ENCODE data around the gene EFCAB11.

GRCh38 chr14:89797148-89797547, 157.4 kb downstream of the EFCAB11 start:
- TF ChIP-seq CTCF (IDR thresholded peaks at IDR 0.05; ENCODE audit: poor library complexity) = no peak
- TF ChIP-seq EZH2 (IDR thresholded peaks at IDR 0.05; ENCODE audit: borderline replicate concordance) = no peak
- TF ChIP-seq EZH2phosphoT487 (IDR thresholded peaks at IDR 0.05; ENCODE audit: low read depth, severe bottlenecking, unreplicated experiment) = no peak

All from hepatocyte (in vitro differentiated cells).